ENCODE data around the gene MYO16. TPM values are rescaled to one million over a fixed set of nuclear protein-coding genes. Genes with fewer than 3 reads are reported as not detected.

The MYO16 gene
- total RNA-seq, 1 experiment from 2014 or later: 0.49 TPM

- intact Hi-C loops (cut with micrococcal nuclease; ENCODE audit: unreplicated experiment): no loop called here
- DNase-seq (ENCODE audit: low spot score): no peak
- H3K27me3 ChIP-seq (replicated peaks; ENCODE audit: insufficient read depth, low read depth, low read length, poor library complexity): no peaks in the 10 kb centered on the region
- H3K4me1 ChIP-seq (ENCODE audit: insufficient read depth, low read length, poor library complexity, severe bottlenecking): no peaks in the 10 kb centered on the region
- POLR2A ChIA-PET (ENCODE audit: low non-redundant PET): no interaction called here
- BruUV-seq (replicated peaks): no TSS peak
- peaks cover 5% of the 10 kb centered on the region for H3K9me3 ChIP-seq (ENCODE audit: low read depth, low read length, poor library complexity, severe bottlenecking)
- H3K36me3 ChIP-seq (ENCODE audit: insufficient read depth, low read length, poor library complexity, severe bottlenecking): no peaks in the 10 kb centered on the region
- TF ChIP-seq EZH2 (IDR thresholded peaks at IDR 0.05; ENCODE audit: borderline replicate concordance, low read depth, low read length, poor library complexity, severe bottlenecking) (no peak), CTCF (conservative IDR thresholded peaks at IDR 0.05; ENCODE audit: low read depth, low read length) (no peak)
- no peak overlapping the region for H3K4me3 ChIP-seq (ENCODE audit: low read depth, low read length, poor library complexity, severe bottlenecking)
- no peak overlapping the region for H3K27ac ChIP-seq (ENCODE audit: low read depth, low read length, poor library complexity, severe bottlenecking)
- CTCF ChIA-PET: no interaction called here
Measured at GRCh38 chr13:108674771-108675170, 45.4 kb downstream of the MYO16 start.

- POLR2A ChIA-PET (ENCODE audit: low non-redundant PET): no interaction called here
- BruUV-seq (replicated peaks): no TSS peak
- H3K4me3 ChIP-seq (ENCODE audit: low read depth, low read length, poor library complexity, severe bottlenecking): no peak overlapping the region
- no peak overlapping the region for H3K27ac ChIP-seq (ENCODE audit: low read depth, low read length, poor library complexity, severe bottlenecking)
- TF ChIP-seq EZH2 (IDR thresholded peaks at IDR 0.05; ENCODE audit: borderline replicate concordance, low read depth, low read length, poor library complexity, severe bottlenecking) (no peak), CTCF (conservative IDR thresholded peaks at IDR 0.05; ENCODE audit: low read depth, low read length) (no peak)
- H3K4me1 ChIP-seq (ENCODE audit: insufficient read depth, low read length, poor library complexity, severe bottlenecking): no peaks in the 10 kb centered on the region
- H3K27me3 ChIP-seq (replicated peaks; ENCODE audit: insufficient read depth, low read depth, low read length, poor library complexity): no peaks in the 10 kb centered on the region
- no peaks in the 10 kb centered on the region for H3K9me3 ChIP-seq (ENCODE audit: low read depth, low read length, poor library complexity, severe bottlenecking)
- DNase-seq (ENCODE audit: low spot score): no peak
- CTCF ChIA-PET: no interaction called here
- intact Hi-C loops (cut with micrococcal nuclease; ENCODE audit: unreplicated experiment): no loop called here
- no peaks in the 10 kb centered on the region for H3K36me3 ChIP-seq (ENCODE audit: insufficient read depth, low read length, poor library complexity, severe bottlenecking)
Measured at GRCh38 chr13:108676620-108677019, 47.2 kb downstream of the MYO16 start.

- H3K36me3 ChIP-seq (ENCODE audit: insufficient read depth, low read length, poor library complexity, severe bottlenecking): no peaks in the 10 kb centered on the region
- TF ChIP-seq EZH2 (IDR thresholded peaks at IDR 0.05; ENCODE audit: borderline replicate concordance, low read depth, low read length, poor library complexity, severe bottlenecking) (no peak), CTCF (conservative IDR thresholded peaks at IDR 0.05; ENCODE audit: low read depth, low read length) (no peak)
- H3K27ac ChIP-seq (ENCODE audit: low read depth, low read length, poor library complexity, severe bottlenecking): no peak overlapping the region
- no peak for DNase-seq (ENCODE audit: low spot score)
- no peaks in the 10 kb centered on the region for H3K9me3 ChIP-seq (ENCODE audit: low read depth, low read length, poor library complexity, severe bottlenecking)
- POLR2A ChIA-PET (ENCODE audit: low non-redundant PET): no interaction called here
- no TSS peak for BruUV-seq (replicated peaks)
- intact Hi-C loops (cut with micrococcal nuclease; ENCODE audit: unreplicated experiment): no loop called here
- CTCF ChIA-PET: interaction anchor here (0.7 kb wide), 1 partner anchor 114 kb away, joined by 3 read pairs; no protein-coding TSS in a partner anchor
- H3K27me3 ChIP-seq (replicated peaks; ENCODE audit: insufficient read depth, low read depth, low read length, poor library complexity): no peaks in the 10 kb centered on the region
- H3K4me3 ChIP-seq (ENCODE audit: low read depth, low read length, poor library complexity, severe bottlenecking): no peak overlapping the region
- no peaks in the 10 kb centered on the region for H3K4me1 ChIP-seq (ENCODE audit: insufficient read depth, low read length, poor library complexity, severe bottlenecking)
Measured at GRCh38 chr13:108677806-108678205, 48.4 kb downstream of the MYO16 start.
